ENCODE data around the gene SPATA12. TPM values are rescaled to one million over a fixed set of nuclear protein-coding genes. Genes with fewer than 3 reads are reported as not detected.

The SPATA12 gene
- polyA plus RNA-seq, 1 donor = not detected

- no peaks in the 10 kb centered on the region for H3K4me1 ChIP-seq (ENCODE audit: control insufficient read depth, insufficient read depth, low read length)
- H3K4me3 ChIP-seq (ENCODE audit: low read length) = no peak overlapping the region
- no peaks in the 10 kb centered on the region for H3K27me3 ChIP-seq (ENCODE audit: control insufficient read depth, insufficient read depth, low read length)
- H3K9me3 ChIP-seq (ENCODE audit: control insufficient read depth, low read depth, low read length) = no peaks in the 10 kb centered on the region
- no peak overlapping the region for H3K27ac ChIP-seq (ENCODE audit: low read length)
- WGBS (ENCODE audit: insufficient coverage, low lambda C conversion rate) = no CpG with 5 or more reads among the region's 2 CpGs
- H3K36me3 ChIP-seq (ENCODE audit: control insufficient read depth, insufficient read depth, low read length) = no peaks in the 10 kb centered on the region
- DNase-seq = no peak
Measured at GRCh38 chr3:57029383-57029782, 31.1 kb upstream of the SPATA12 start.

GRCh38 chr3:57029924-57030323, 30.5 kb upstream of the SPATA12 start:
- WGBS (ENCODE audit: insufficient coverage, low lambda C conversion rate) = no CpG with 5 or more reads among the region's 7 CpGs
- Histone ChIP-seq H3K9me3 (ENCODE audit: control insufficient read depth, low read depth, low read length) (no peaks in the 10 kb centered on the region), H3K36me3 (ENCODE audit: control insufficient read depth, insufficient read depth, low read length) (no peaks in the 10 kb centered on the region), H3K27me3 (ENCODE audit: control insufficient read depth, insufficient read depth, low read length) (no peaks in the 10 kb centered on the region), H3K4me3 (ENCODE audit: low read length) (no peak overlapping the region), H3K27ac (ENCODE audit: low read length) (no peak overlapping the region), H3K4me1 (ENCODE audit: control insufficient read depth, insufficient read depth, low read length) (no peaks in the 10 kb centered on the region)
- DNase-seq = no peak

GRCh38 chr3:57030721-57031120, 29.7 kb upstream of the SPATA12 start:
- Histone ChIP-seq H3K4me1 (ENCODE audit: control insufficient read depth, insufficient read depth, low read length) (no peaks in the 10 kb centered on the region), H3K36me3 (ENCODE audit: control insufficient read depth, insufficient read depth, low read length) (no peaks in the 10 kb centered on the region), H3K4me3 (ENCODE audit: low read length) (no peak overlapping the region), H3K27ac (ENCODE audit: low read length) (no peak overlapping the region), H3K9me3 (ENCODE audit: control insufficient read depth, low read depth, low read length) (no peaks in the 10 kb centered on the region), H3K27me3 (ENCODE audit: control insufficient read depth, insufficient read depth, low read length) (no peaks in the 10 kb centered on the region)
- WGBS (ENCODE audit: insufficient coverage, low lambda C conversion rate) = no CpG with 5 or more reads among the region's 3 CpGs
- no peak for DNase-seq

- H3K27ac ChIP-seq (ENCODE audit: low read length) = no peak overlapping the region
- no peak overlapping the region for H3K4me3 ChIP-seq (ENCODE audit: low read length)
- no peaks in the 10 kb centered on the region for H3K36me3 ChIP-seq (ENCODE audit: control insufficient read depth, insufficient read depth, low read length)
- H3K9me3 ChIP-seq (ENCODE audit: control insufficient read depth, low read depth, low read length) = no peaks in the 10 kb centered on the region
- H3K27me3 ChIP-seq (ENCODE audit: control insufficient read depth, insufficient read depth, low read length) = no peaks in the 10 kb centered on the region
- no peak for DNase-seq
- no CpG with 5 or more reads among the region's 5 CpGs for WGBS (ENCODE audit: insufficient coverage, low lambda C conversion rate)
- no peaks in the 10 kb centered on the region for H3K4me1 ChIP-seq (ENCODE audit: control insufficient read depth, insufficient read depth, low read length)
Measured at GRCh38 chr3:57031631-57032541, 28.6 kb upstream of the SPATA12 start.

- no peaks in the 10 kb centered on the region for H3K4me1 ChIP-seq (ENCODE audit: control insufficient read depth, insufficient read depth, low read length)
- no peak overlapping the region for H3K27ac ChIP-seq (ENCODE audit: low read length)
- no peak for DNase-seq
- H3K27me3 ChIP-seq (ENCODE audit: control insufficient read depth, insufficient read depth, low read length) = no peaks in the 10 kb centered on the region
- no CpG with 5 or more reads among the region's 5 CpGs for WGBS (ENCODE audit: insufficient coverage, low lambda C conversion rate)
- H3K36me3 ChIP-seq (ENCODE audit: control insufficient read depth, insufficient read depth, low read length) = no peaks in the 10 kb centered on the region
- no peaks in the 10 kb centered on the region for H3K9me3 ChIP-seq (ENCODE audit: control insufficient read depth, low read depth, low read length)
- no peak overlapping the region for H3K4me3 ChIP-seq (ENCODE audit: low read length)
Measured at GRCh38 chr3:57036952-57037351, 23.5 kb upstream of the SPATA12 start.

- Histone ChIP-seq H3K36me3 (ENCODE audit: control insufficient read depth, insufficient read depth, low read length) (no peaks in the 10 kb centered on the region), H3K4me1 (ENCODE audit: control insufficient read depth, insufficient read depth, low read length) (no peaks in the 10 kb centered on the region), H3K27ac (ENCODE audit: low read length) (no peak overlapping the region), H3K27me3 (ENCODE audit: control insufficient read depth, insufficient read depth, low read length) (no peaks in the 10 kb centered on the region), H3K4me3 (ENCODE audit: low read length) (no peak overlapping the region), H3K9me3 (ENCODE audit: control insufficient read depth, low read depth, low read length) (no peaks in the 10 kb centered on the region)
- WGBS (ENCODE audit: insufficient coverage, low lambda C conversion rate) = no CpG with 5 or more reads among the region's 5 CpGs
- DNase-seq = no peak
Measured at GRCh38 chr3:57038466-57039164, 21.8 kb upstream of the SPATA12 start.

DNA sequence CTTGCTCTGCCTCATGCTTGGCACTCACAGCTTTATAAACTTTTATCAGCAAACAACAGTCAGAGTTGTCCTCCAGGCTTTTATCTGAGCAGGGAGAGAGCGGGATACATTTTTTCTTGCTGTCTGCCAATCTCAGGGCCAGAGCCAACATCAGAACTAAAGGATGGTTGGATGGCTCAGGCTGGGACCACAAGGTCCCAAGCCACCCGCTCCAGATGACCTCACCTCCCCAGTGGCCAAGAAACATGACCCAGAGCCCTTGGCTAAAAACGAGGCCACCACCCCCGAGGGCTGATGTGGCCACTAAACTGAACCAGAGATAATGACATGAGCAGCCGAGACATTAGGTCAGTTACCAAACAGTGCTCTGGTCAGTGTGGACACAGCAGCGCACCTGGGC, 18.8 kb upstream of the SPATA12 start:
- Histone ChIP-seq H3K27ac (ENCODE audit: low read length) (no peak overlapping the region), H3K4me1 (ENCODE audit: control insufficient read depth, insufficient read depth, low read length) (no peaks in the 10 kb centered on the region), H3K27me3 (ENCODE audit: control insufficient read depth, insufficient read depth, low read length) (no peaks in the 10 kb centered on the region), H3K4me3 (ENCODE audit: low read length) (no peak overlapping the region), H3K36me3 (ENCODE audit: control insufficient read depth, insufficient read depth, low read length) (no peaks in the 10 kb centered on the region), H3K9me3 (ENCODE audit: control insufficient read depth, low read depth, low read length) (no peaks in the 10 kb centered on the region)
- DNase-seq = no peak
- WGBS (ENCODE audit: insufficient coverage, low lambda C conversion rate) = no CpG with 5 or more reads among the region's 6 CpGs

- H3K4me1 ChIP-seq (ENCODE audit: control insufficient read depth, insufficient read depth, low read length) = no peaks in the 10 kb centered on the region
- H3K27me3 ChIP-seq (ENCODE audit: control insufficient read depth, insufficient read depth, low read length) = no peaks in the 10 kb centered on the region
- H3K27ac ChIP-seq (ENCODE audit: low read length) = no peak overlapping the region
- DNase-seq = no peak
- WGBS (ENCODE audit: insufficient coverage, low lambda C conversion rate) = no CpG with 5 or more reads among the region's 1 CpG
- H3K4me3 ChIP-seq (ENCODE audit: low read length) = no peak overlapping the region
- no peaks in the 10 kb centered on the region for H3K36me3 ChIP-seq (ENCODE audit: control insufficient read depth, insufficient read depth, low read length)
- H3K9me3 ChIP-seq (ENCODE audit: control insufficient read depth, low read depth, low read length) = no peaks in the 10 kb centered on the region
Measured at GRCh38 chr3:57043518-57043917, 16.9 kb upstream of the SPATA12 start.

DNA sequence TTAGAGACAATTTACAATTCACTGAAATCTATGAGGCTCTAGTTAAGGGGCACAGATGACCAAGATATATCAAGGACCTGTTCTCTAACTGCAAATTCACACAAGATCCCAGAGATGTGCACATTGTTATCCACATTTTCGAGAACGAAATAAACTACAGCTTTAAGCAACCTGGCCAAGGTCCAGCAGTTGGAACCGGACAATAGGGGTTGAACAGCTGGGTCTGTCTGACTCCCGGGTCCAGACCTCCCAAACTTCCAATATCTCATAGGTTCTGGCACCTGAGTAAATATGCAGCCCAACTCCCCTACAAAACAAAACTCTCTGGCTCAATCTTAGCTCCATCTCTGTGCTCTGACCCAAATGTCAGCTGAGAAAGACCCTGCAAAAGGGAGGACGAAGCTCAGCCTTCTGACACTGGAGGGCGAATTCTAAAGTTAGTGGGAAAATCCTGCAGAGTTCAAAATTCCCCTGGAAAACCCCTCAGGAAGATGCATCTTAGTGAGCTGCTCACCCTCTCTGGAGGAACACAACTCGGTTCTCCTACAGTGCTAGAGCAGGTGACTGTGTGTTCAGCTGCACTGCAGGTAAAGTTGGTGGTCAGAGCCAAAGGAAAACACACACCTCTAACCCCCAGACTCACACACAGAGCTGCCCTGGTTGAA, 14.2 kb upstream of the SPATA12 start:
- Histone ChIP-seq H3K4me3 (ENCODE audit: low read length) (no peak overlapping the region), H3K27me3 (ENCODE audit: control insufficient read depth, insufficient read depth, low read length) (no peaks in the 10 kb centered on the region), H3K36me3 (ENCODE audit: control insufficient read depth, insufficient read depth, low read length) (no peaks in the 10 kb centered on the region), H3K9me3 (ENCODE audit: control insufficient read depth, low read depth, low read length) (no peaks in the 10 kb centered on the region), H3K4me1 (ENCODE audit: control insufficient read depth, insufficient read depth, low read length) (no peaks in the 10 kb centered on the region), H3K27ac (ENCODE audit: low read length) (no peak overlapping the region)
- DNase-seq = no peak
- no CpG with 5 or more reads among the region's 7 CpGs for WGBS (ENCODE audit: insufficient coverage, low lambda C conversion rate)

GRCh38 chr3:57048052-57048671, 12.3 kb upstream of the SPATA12 start:
- no peak overlapping the region for H3K4me3 ChIP-seq (ENCODE audit: low read length)
- H3K27ac ChIP-seq (ENCODE audit: low read length) = no peak overlapping the region
- no peak for DNase-seq
- H3K27me3 ChIP-seq (ENCODE audit: control insufficient read depth, insufficient read depth, low read length) = no peaks in the 10 kb centered on the region
- WGBS (ENCODE audit: insufficient coverage, low lambda C conversion rate) = no CpG with 5 or more reads among the region's 8 CpGs
- H3K9me3 ChIP-seq (ENCODE audit: control insufficient read depth, low read depth, low read length) = no peaks in the 10 kb centered on the region
- H3K36me3 ChIP-seq (ENCODE audit: control insufficient read depth, insufficient read depth, low read length) = no peaks in the 10 kb centered on the region
- H3K4me1 ChIP-seq (ENCODE audit: control insufficient read depth, insufficient read depth, low read length) = no peaks in the 10 kb centered on the region
